HG02571 (cell line): ENCODE measurements around the gene IGF2BP3.

Source experiments
- ATAC-seq: cut with Tn5 transposase; IDR thresholded peaks from one replicate; pipeline ENCODE4 v1.9.1; 2021; ENCODE audit warnings: mild to moderate bottlenecking, moderate library complexity; ENCODE audit not compliant: unreplicated experiment

Gene IGF2BP3

GRCh38 chr7:23298885-23299769 is 171.2 kb downstream of the IGF2BP3 start, which contains the start of gene MALSU1:
MALSU1 (plus strand) TSS chr7:23299339; CDS start chr7:23299353, 14 bp downstream.
- ATAC-seq: peak; percentile 99

GRCh38 chr7:23298141-23298881 is 172.0 kb downstream of the IGF2BP3 start:
- ATAC-seq: no peak

- no peak for ATAC-seq
These were observed 174.9 kb downstream of the IGF2BP3 start for GRCh38 chr7:23295401-23295697.

DNA sequence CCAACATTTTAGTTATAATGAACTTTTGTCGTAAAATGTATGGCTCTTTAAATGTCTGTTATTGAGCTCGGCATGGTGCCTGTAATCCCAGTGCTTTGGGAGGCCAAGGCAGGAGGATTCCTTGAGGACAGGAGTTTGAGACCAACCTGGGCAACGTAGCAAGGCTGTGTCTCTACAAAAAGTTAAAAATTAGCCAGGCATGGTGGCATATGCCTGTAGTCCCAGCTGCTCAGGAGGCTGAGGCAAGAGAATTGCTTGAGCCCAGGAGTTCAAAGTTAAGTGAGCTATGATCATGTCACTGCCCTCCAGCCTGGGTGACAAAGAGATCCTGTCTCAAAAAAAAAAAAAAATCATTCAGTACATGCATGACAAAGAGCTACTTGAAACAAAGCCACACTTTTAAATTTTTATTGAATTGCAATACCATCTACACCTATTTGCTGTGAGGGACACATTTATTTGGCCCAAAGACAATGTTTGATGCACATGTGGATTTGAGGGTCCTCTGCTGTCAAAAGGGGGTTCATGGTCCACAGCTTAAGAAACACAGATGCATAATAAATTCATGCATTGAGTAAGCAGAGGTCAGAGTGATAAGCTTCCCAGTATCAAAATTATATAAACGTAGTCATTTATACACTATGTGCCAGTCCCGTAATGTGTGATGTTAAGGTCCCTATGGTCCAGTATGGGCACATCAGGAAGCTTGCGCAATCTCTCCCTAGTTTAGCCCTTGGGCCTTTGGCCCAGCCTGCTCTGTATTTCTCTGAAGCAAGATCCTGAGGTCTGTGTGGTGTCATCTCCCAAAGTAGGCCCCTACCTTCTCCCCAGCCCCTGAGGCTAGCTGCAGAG is 175.5 kb downstream of the IGF2BP3 start:
- ATAC-seq: no peak

GRCh38 chr7:23293500-23294073 is 176.7 kb downstream of the IGF2BP3 start:
- no peak for ATAC-seq

- ATAC-seq: no peak
These were observed 177.7 kb downstream of the IGF2BP3 start for GRCh38 chr7:23292623-23293022.

- ATAC-seq: no peak
These were observed 178.2 kb downstream of the IGF2BP3 start for GRCh38 chr7:23291957-23292560.

- ATAC-seq: no peak
These were observed 179.3 kb downstream of the IGF2BP3 start for GRCh38 chr7:23290993-23291392.

DNA sequence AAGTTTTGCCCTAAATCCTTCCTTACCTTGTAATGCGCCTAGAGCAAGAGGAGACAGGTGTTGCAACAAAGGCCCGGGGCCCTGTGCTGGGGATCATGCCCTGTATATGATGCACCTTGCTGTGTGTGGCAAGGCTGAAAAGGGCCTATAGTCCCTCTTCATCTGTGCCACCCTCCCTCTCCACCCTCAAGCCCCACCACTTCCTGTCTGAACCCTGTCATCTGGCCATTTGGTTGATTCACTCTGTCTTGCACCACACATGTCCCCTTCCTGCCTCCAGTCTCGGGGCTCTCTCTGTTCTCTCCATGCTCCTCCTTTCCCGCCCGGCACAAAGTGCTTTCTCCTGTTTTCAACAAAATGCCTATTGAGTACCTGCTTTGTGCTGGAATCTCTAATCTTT is 182.7 kb downstream of the IGF2BP3 start:
- no peak for ATAC-seq

DNA sequence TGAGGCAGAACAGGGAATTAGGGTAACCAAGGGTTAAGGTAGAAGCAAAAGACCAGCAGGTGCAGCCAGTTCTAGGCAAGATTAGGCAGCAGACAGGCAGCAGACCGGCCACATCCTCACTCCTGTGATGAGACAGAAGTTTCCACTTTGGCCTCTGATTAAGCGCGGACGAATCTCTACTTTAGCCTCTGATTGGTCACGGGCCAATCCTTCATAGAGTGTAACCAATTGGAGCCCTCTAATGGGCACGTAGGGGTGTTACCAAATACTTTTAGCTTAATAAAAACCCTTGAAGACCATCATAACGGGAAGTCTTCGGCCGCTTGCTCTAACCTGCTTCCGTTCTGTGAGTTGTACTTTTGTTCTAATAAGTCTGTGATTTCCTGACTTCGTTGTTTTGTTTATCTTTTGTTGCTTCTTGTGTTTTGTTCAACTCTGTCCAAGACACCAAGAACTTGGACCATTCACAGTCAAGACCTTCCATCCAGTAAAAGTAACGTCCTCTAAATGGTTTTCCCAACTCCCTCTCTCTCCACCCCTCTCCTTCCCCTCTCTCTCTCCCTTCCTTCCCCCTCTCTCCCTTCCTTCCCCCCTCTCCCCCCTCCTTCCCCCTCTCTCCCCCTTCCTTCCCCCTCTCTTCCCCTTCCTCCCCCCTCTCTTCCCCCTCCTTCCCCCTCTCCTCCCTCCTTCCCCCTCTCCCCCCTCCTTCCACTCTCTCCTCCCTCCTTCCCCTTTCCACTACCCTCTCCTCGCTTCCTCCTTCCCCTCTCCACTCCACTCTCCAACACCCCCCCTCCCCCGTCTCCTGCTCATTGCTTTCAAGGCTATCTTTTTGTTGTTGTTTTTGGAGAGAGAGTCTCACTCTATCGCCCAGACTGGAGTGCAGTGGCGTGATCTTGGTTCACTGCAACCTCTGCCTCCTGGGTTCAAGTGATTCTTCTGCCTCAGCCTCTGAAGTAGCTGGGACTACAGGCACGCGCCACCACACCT is 184.3 kb downstream of the IGF2BP3 start:
- ATAC-seq: no peak

DNA sequence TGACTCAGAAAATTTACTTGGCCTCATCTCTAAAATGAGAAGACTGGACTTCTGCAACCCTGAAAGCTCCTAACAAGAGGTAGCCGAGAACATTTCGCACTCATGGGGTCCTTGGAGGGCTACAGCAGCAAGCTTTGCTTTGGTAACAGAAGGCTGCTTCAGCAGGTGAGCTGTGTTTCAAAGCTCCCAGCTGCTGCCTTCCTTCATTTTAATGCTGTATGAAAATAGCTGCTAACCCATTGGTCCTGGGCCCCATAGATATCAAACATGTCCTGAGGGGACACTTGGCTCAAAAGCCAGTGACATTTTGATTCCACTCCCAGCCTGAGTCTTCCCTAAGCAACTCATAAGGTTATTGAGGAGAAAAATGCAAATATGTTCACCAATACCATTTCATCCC is 185.4 kb downstream of the IGF2BP3 start:
- ATAC-seq: no peak

GRCh38 chr7:23283086-23283485 is 187.2 kb downstream of the IGF2BP3 start:
- no peak for ATAC-seq

DNA sequence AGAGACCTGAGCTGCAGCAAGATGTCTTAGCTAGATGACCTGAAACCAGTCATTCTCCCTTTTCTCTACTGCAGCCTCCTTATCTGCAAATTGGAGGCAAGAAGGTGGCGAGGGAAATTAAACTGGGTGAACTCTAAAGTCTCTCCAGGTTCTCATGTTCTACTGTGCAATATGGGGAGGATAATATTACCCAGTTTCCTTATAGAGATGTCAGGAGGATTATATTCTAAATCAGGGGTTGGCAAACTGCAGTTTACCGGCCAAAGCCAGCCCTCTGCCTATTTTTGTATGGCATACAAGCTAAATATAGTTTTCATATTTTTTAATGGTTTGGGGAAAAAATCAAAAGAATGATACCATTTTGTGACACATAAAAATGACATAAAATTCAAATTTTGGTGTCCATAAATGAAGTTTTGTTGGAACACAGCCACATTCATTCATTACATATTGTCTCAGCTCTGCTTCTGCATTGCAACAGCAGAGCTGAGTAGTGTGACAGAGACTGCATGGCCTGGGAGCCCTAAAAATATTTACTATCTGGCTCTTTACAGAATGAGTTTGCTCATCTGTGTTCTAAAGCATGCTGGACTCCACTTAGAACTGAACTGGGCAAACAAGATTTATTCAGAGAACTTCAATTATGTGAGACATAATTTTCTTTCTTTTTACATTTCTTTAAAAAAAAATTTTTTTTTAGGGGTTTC is 190.3 kb downstream of the IGF2BP3 start:
- ATAC-seq: no peak

GRCh38 chr7:23277359-23277989 is 192.8 kb downstream of the IGF2BP3 start:
- ATAC-seq: no peak

- no peak for ATAC-seq
These were observed 193.3 kb downstream of the IGF2BP3 start for GRCh38 chr7:23276947-23277346.

DNA sequence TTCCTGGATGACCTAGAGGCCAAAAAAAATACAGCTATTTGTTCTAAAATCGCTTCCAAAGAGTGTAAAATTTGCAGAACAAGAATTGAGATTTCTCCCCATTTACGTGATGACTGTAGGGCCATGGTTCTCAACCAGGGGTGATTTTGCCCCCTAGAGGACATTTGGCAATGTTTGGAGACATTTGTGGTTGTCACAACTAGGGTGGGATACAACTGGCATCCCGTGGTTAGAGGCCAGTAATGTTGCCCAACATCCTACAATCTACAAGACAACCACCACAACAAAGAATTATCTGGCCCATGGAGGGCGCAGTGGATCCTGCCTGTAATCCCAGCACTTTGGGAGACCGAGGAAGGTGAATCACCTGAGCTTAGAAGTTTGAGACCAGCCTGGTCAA is 193.9 kb downstream of the IGF2BP3 start:
- ATAC-seq: no peak

- no peak for ATAC-seq
These were observed 194.4 kb downstream of the IGF2BP3 start for GRCh38 chr7:23275912-23276311.

- ATAC-seq: peak; percentile 99
These were observed 197.1 kb downstream of the IGF2BP3 start for GRCh38 chr7:23273141-23273599.
